Inflammatory macrophage (primary cell): Measurements from ENCODE around the gene RELN.
A peak's percentile ranks its signal among the peaks of the same experiment; 100 is the strongest.

ENCODE experiments used
- DNase-seq, 2 donors: peaks; one replicate each; pipeline ENCODE4 v3.0.0-alpha.2; 2020 to 2022

The RELN gene

GRCh38 chr7:103613655-103614642, 375.5 kb downstream of the RELN start:
- no peak for DNase-seq

DNA sequence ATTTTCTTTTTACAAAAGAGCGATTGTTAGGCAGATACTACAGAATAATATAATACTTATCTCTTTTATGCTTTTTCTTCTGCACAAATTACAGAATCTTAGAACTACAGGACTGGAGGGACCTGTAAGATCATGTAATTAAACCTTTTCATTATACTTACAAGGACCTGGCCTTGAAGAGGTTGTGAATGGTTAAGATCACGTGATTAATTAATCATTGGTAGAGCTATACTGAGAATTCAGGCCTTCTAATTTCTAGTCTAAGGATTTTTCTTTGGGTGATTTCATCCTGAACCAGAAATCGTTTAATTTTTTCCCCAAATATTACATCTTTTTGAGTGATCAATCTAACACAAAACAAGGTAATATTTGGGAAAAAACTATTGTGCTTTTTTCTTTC, 379.7 kb downstream of the RELN start:
- DNase-seq = no peak

GRCh38 chr7:103605640-103606039, 383.8 kb downstream of the RELN start:
- DNase-seq = no peak

DNA sequence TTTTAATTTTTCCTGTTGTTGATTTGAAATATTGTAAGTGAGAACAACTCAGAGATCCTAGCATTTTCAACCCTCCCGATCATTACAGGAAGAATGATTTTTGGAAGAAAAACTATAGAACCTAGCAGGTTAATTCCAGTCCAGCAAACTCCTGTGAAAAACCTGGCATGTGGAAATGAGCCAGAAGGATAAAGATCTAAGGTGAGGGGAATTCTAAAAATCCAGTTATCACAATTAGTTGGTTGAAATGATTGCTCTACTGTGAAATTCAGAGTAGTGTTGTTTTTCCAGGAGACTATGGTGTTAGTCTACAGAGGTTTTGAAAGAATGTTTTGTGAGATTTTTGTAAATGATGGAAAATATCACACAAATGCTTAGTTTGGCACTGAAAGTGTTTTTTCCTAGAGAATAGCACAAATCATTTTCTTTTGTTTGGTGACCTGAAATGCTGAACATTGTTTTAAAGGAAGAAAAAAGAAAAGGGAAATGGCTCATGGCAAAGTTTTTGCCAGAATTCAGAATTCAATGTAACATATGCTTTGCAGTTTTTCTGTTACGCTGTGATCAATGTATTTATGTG, 391.0 kb downstream of the RELN start:
- DNase-seq = no peak

GRCh38 chr7:103597606-103598005, 391.9 kb downstream of the RELN start:
- no peak for DNase-seq

GRCh38 chr7:103594186-103594585, 395.3 kb downstream of the RELN start:
- DNase-seq = no peak

DNA sequence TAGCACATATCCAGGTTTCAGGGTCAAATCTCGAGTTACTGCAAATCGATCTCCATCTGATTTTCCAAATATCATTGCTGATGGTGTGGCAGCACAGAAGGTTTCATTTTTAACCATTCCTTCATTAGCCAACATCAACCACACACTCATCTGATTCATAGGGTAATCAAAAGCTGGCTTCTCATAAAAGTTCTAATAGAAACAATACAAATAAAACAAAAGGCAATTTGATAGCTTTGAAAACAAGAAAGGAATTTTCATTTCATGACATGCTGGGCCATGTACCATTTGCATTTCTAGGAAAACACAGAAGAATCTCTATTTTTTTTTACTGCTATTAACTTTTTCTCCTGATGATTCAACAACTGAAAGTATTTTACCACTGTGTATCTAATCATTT, 395.8 kb downstream of the RELN start:
- no peak for DNase-seq

GRCh38 chr7:103592844-103593243, 396.6 kb downstream of the RELN start:
- no peak for DNase-seq

GRCh38 chr7:103592187-103592586, 397.3 kb downstream of the RELN start:
- DNase-seq = no peak

- DNase-seq = no peak
Observed at GRCh38 chr7:103580031-103580430, 409.4 kb downstream of the RELN start.

DNA sequence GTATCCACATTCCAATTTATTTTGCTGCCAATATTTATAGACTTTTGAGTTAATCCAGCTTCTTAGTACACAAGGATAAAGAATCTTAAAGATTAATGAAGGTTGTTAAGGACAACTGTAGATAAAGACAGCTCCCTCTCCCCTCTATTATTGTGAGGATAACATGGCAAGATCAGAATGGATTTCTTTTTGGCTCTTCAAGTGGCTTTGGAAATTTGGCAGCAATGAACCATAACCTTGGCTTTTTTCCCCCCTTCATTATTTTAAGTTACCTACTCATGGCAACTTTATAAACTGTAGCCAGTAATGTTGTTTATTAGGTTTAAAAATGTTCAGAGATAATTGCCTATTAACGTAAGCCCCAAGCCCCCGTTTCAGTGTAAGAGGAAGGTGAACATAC, 412.4 kb downstream of the RELN start:
- no peak for DNase-seq

DNA sequence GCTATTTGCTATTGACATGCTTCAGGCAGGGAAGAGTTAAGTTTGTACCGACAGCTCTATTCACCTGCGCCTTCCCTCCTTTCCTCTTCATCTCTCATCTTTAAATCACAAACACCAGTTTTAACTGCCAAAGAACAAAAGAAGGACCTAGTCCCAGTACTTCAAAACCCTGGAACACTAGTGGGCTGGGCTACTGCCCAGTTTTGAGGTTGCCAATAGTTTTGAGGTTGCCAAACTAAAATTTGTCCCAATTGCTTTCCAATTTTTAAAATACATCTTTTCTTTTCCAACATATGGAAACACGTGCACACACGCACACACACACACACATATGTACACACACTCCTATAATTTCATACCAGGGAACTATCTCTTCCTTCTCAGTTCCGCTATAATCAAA, 412.8 kb downstream of the RELN start:
- DNase-seq = no peak

- no peak for DNase-seq
Observed at GRCh38 chr7:103574576-103574975, 414.9 kb downstream of the RELN start.

- peak; percentile 7 to 29 for DNase-seq
Observed at GRCh38 chr7:103573479-103574058, 415.9 kb downstream of the RELN start.

- no peak for DNase-seq
Observed at GRCh38 chr7:103571586-103571985, 417.9 kb downstream of the RELN start.

- DNase-seq = no peak
Observed at GRCh38 chr7:103569621-103570305, 419.7 kb downstream of the RELN start.

- no peak for DNase-seq
Observed at GRCh38 chr7:103564416-103564815, 425.0 kb downstream of the RELN start.

GRCh38 chr7:103560136-103560535, 429.3 kb downstream of the RELN start:
- no peak for DNase-seq

- DNase-seq = no peak
Observed at GRCh38 chr7:103551016-103551415, 438.4 kb downstream of the RELN start.

GRCh38 chr7:103549786-103550185, 439.7 kb downstream of the RELN start:
- no peak for DNase-seq

- DNase-seq = no peak
Observed at GRCh38 chr7:103547451-103548284, 441.8 kb downstream of the RELN start.

- DNase-seq = no peak
Observed at GRCh38 chr7:103542470-103542869, 447.0 kb downstream of the RELN start.
